ENCODE results near the gene ARID3A.

GRCh38 chr19:995051-995827, 69.4 kb downstream of the ARID3A start:
- TF ChIP-seq, protein P1, sequence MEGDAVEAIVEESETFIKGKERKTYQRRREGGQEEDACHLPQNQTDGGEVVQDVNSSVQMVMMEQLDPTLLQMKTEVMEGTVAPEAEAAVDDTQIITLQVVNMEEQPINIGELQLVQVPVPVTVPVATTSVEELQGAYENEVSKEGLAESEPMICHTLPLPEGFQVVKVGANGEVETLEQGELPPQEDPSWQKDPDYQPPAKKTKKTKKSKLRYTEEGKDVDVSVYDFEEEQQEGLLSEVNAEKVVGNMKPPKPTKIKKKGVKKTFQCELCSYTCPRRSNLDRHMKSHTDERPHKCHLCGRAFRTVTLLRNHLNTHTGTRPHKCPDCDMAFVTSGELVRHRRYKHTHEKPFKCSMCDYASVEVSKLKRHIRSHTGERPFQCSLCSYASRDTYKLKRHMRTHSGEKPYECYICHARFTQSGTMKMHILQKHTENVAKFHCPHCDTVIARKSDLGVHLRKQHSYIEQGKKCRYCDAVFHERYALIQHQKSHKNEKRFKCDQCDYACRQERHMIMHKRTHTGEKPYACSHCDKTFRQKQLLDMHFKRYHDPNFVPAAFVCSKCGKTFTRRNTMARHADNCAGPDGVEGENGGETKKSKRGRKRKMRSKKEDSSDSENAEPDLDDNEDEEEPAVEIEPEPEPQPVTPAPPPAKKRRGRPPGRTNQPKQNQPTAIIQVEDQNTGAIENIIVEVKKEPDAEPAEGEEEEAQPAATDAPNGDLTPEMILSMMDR (IDR thresholded peaks at IDR 0.05; ENCODE audit: insufficient read depth, low read depth, low read length) = no peak
- no peak for TF ChIP-seq EZH2 (IDR thresholded peaks at IDR 0.05; ENCODE audit: insufficient read depth, low read length)

Measured in astrocyte (in vitro differentiated cells and primary cell).